Measurements from ENCODE around the gene FRYL. TPM values are rescaled to one million over a fixed set of nuclear protein-coding genes. Genes with fewer than 3 reads are reported as not detected.

FRYL gene
- total RNA-seq, 1 donor = 42.0 TPM

DNA sequence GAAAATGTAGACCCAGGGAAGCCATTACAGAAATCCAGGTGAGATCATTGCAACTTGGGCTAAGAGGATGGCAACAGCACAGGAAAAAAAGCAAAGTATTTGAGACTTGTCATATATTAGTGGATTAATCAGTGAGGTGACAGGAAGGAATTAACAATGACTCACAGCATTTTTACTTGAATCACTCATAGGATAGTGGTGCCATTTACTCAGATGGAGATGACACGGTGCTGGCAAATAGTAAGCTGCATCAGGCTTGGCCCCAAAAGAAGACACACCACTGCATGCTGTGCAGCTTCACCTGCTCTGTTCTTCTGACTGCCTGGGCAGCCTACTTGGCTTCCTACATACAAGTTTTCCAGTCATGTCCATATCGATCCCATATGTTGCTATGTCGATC, 144.8 kb downstream of the FRYL start:
- Histone ChIP-seq H2AFZ (ENCODE audit: low read length) (no peak overlapping the region), H3K4me2 (ENCODE audit: insufficient read depth, low read length) (no peak overlapping the region), H3K27me3 (ENCODE audit: insufficient read depth, low read length) (no peaks in the 10 kb centered on the region), H3K4me3 (ENCODE audit: insufficient read depth, low read length) (no peak overlapping the region), H3K79me2 (ENCODE audit: insufficient read depth, low read length) (peaks cover 22% of the 10 kb centered on the region), H3K9me3 (ENCODE audit: low read depth, low read length) (no peaks in the 10 kb centered on the region), H3K36me3 (ENCODE audit: insufficient read depth, low read length) (no peaks in the 10 kb centered on the region), H4K20me1 (ENCODE audit: insufficient read depth, low read length) (no peaks in the 10 kb centered on the region), H3K4me1 (ENCODE audit: insufficient read depth, low read length) (peaks cover 5% of the 10 kb centered on the region), H3K27ac (ENCODE audit: low read depth, low read length) (no peak overlapping the region)
- no peak for DNase-seq (ENCODE audit: insufficient read length, low spot score, missing footprints)
- TF ChIP-seq, protein P1, sequence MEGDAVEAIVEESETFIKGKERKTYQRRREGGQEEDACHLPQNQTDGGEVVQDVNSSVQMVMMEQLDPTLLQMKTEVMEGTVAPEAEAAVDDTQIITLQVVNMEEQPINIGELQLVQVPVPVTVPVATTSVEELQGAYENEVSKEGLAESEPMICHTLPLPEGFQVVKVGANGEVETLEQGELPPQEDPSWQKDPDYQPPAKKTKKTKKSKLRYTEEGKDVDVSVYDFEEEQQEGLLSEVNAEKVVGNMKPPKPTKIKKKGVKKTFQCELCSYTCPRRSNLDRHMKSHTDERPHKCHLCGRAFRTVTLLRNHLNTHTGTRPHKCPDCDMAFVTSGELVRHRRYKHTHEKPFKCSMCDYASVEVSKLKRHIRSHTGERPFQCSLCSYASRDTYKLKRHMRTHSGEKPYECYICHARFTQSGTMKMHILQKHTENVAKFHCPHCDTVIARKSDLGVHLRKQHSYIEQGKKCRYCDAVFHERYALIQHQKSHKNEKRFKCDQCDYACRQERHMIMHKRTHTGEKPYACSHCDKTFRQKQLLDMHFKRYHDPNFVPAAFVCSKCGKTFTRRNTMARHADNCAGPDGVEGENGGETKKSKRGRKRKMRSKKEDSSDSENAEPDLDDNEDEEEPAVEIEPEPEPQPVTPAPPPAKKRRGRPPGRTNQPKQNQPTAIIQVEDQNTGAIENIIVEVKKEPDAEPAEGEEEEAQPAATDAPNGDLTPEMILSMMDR (IDR thresholded peaks at IDR 0.05; ENCODE audit: extremely low read depth, low read depth, low read length) = no peak

DNA sequence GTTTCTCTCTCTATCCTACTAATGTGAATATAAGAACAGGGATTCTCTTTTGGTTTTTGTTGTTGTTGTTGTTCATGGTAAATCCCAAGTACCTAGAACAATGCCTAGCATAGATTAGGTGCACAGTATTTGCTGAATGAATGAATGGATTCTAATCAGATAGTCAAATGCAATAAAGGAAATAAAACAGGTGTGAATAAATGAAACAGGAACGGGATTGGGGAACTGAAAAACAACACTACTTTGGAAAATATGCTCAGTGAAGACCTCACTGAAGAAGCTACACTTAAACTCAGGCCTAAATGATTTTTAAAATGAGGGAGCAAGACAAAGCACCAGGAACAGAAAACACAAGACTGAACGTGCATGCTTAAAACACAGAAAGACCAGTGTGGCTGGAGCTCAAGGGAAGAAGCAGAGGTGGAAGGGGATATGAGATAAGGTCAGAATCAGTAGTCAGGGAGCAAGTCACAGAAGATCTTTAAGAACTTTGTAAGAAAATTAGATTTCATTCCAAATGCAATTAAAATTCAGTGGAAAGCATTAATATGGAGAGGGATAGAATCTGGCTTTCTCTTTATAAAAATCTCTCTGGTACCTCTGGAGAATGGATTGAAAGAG, 145.3 kb downstream of the FRYL start:
- Histone ChIP-seq H3K4me3 (ENCODE audit: insufficient read depth, low read length) (no peak overlapping the region), H3K4me2 (ENCODE audit: insufficient read depth, low read length) (no peak overlapping the region), H3K9me3 (ENCODE audit: low read depth, low read length) (no peaks in the 10 kb centered on the region), H3K27me3 (ENCODE audit: insufficient read depth, low read length) (no peaks in the 10 kb centered on the region), H3K79me2 (ENCODE audit: insufficient read depth, low read length) (peaks cover 17% of the 10 kb centered on the region), H3K4me1 (ENCODE audit: insufficient read depth, low read length) (peaks cover 5% of the 10 kb centered on the region), H3K36me3 (ENCODE audit: insufficient read depth, low read length) (no peaks in the 10 kb centered on the region), H2AFZ (ENCODE audit: low read length) (no peak overlapping the region), H4K20me1 (ENCODE audit: insufficient read depth, low read length) (no peaks in the 10 kb centered on the region), H3K27ac (ENCODE audit: low read depth, low read length) (no peak overlapping the region)
- no peak for DNase-seq (ENCODE audit: insufficient read length, low spot score, missing footprints)
- TF ChIP-seq, protein P1 (IDR thresholded peaks at IDR 0.05; ENCODE audit: extremely low read depth, low read depth, low read length) = no peak

- H3K4me2 ChIP-seq (ENCODE audit: insufficient read depth, low read length) = no peak overlapping the region
- H3K4me1 ChIP-seq (ENCODE audit: insufficient read depth, low read length) = peaks cover 5% of the 10 kb centered on the region
- no peak overlapping the region for H3K4me3 ChIP-seq (ENCODE audit: insufficient read depth, low read length)
- no peaks in the 10 kb centered on the region for H4K20me1 ChIP-seq (ENCODE audit: insufficient read depth, low read length)
- TF ChIP-seq, protein P1 (IDR thresholded peaks at IDR 0.05; ENCODE audit: extremely low read depth, low read depth, low read length) = no peak
- H3K27me3 ChIP-seq (ENCODE audit: insufficient read depth, low read length) = no peaks in the 10 kb centered on the region
- no peaks in the 10 kb centered on the region for H3K36me3 ChIP-seq (ENCODE audit: insufficient read depth, low read length)
- DNase-seq (ENCODE audit: insufficient read length, low spot score, missing footprints) = no peak
- H3K27ac ChIP-seq (ENCODE audit: low read depth, low read length) = no peak overlapping the region
- no peaks in the 10 kb centered on the region for H3K9me3 ChIP-seq (ENCODE audit: low read depth, low read length)
- H3K79me2 ChIP-seq (ENCODE audit: insufficient read depth, low read length) = peaks cover 8% of the 10 kb centered on the region
- H2AFZ ChIP-seq (ENCODE audit: low read length) = no peak overlapping the region
Measured at GRCh38 chr4:48633657-48634056, 146.4 kb downstream of the FRYL start.

DNA sequence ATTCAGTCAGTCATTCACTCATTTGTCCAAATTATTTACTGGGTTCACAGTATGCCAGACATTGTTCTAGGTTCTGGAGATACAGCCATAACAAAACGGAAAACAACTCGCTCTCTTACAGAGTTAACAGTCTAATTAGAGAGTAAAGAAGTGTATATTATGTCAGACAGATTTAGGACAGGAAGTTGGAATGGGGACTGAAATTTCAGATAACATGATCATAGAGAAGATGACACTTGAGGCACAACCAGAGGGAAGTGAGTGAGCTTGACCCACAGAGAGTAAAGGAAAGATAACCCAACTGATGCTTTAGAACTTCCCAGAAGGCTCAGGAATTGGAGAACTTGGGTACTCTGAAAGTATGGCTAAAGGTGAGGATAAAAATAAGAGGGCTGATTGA, 150.6 kb downstream of the FRYL start:
- no peak for DNase-seq (ENCODE audit: insufficient read length, low spot score, missing footprints)
- Histone ChIP-seq H4K20me1 (ENCODE audit: insufficient read depth, low read length) (no peaks in the 10 kb centered on the region), H2AFZ (ENCODE audit: low read length) (no peak overlapping the region), H3K4me2 (ENCODE audit: insufficient read depth, low read length) (no peak overlapping the region), H3K79me2 (ENCODE audit: insufficient read depth, low read length) (no peaks in the 10 kb centered on the region), H3K36me3 (ENCODE audit: insufficient read depth, low read length) (no peaks in the 10 kb centered on the region), H3K27ac (ENCODE audit: low read depth, low read length) (no peak overlapping the region), H3K4me3 (ENCODE audit: insufficient read depth, low read length) (no peak overlapping the region), H3K9me3 (ENCODE audit: low read depth, low read length) (no peaks in the 10 kb centered on the region), H3K4me1 (ENCODE audit: insufficient read depth, low read length) (no peaks in the 10 kb centered on the region), H3K27me3 (ENCODE audit: insufficient read depth, low read length) (no peaks in the 10 kb centered on the region)
- TF ChIP-seq, protein P1 (IDR thresholded peaks at IDR 0.05; ENCODE audit: extremely low read depth, low read depth, low read length) = no peak
